Stimulated activated CD4-positive, alpha-beta T cell treated with anti-CD3 and anti-CD28 coated beads, Interleukin-2, amount 100 ng/mL, for 24 hours (primary cell): ENCODE measurements around the gene CDKL4.
"Not testable (repeated sequence)": the region's sequence is repeated elsewhere in the genome, so short reads cannot be mapped to it uniquely, and the experiment has no call there.

Experiments used
- DNase-seq, 2 donors: peaks; one replicate each; pipeline ENCODE4 v3.0.0-alpha.2; 2020

CDKL4 gene

GRCh38 chr2:39176997-39177396 lies 66.8 kb downstream of the CDKL4 start:
- DNase-seq: no peak

- no peak for DNase-seq
These were observed 68.6 kb downstream of the CDKL4 start for GRCh38 chr2:39175026-39175812.

DNA sequence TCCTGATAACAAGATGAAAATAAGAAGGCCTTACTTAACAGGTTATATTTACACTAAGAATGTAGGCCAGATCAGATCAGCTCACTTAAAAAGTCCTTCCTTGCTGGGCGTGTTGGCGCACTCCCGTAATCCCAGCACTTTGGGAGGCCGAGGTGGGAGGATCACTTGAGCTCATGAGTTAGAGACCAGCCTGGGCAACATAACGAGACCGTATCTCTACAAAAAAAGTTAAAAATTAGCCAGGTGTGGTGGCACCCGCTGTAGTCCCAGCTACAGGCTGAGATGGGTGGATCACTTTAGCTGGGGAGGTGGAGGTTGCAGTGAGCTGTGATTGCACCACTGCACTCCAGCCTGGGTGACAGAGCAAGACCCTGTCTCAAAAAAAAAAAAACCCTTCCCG lies 69.7 kb downstream of the CDKL4 start:
- no peak for DNase-seq

GRCh38 chr2:39172047-39172706 lies 71.6 kb downstream of the CDKL4 start:
- not testable (repeated sequence) for DNase-seq

- no peak for DNase-seq
These were observed 72.1 kb downstream of the CDKL4 start for GRCh38 chr2:39171621-39172020.

DNA sequence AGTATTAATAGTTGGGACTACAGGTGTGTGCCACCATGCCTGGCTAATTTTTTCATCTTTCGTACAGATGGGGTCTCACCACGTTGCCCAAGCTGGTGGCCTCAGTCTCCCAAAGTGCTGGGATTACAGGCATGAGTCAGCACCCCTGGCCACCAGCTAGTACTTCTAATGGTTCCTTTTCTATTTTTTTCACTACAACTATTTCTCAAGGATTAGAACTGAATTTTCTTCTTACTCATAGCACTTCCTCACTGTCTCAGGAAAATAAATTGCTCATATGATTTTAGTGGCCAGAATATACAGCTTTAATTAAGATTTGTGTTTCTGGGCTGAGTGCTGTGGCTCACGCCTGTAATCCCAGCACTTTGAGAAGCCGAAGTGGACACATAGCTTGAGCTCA lies 79.7 kb downstream of the CDKL4 start:
- no peak for DNase-seq

DNA sequence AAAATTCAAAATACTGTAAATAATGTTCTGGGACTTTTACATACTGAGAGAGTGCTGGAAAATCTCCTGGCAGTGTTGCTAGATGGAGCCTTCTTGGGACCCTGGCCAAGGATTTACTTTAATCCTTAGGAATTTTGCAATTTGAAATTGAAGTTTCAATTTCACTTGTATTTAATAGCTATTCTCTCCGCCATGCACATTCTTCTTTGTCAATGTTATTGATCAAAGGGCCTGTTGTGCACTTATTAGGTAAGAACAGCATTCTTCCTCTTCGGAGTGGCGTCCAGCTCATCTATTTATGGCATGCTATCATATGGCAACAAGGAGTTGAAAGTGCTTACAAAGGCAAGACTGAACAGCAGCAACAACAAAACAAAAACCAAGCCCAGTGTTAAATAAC lies 82.8 kb downstream of the CDKL4 start:
- no peak for DNase-seq

GRCh38 chr2:39159283-39159682 lies 84.5 kb downstream of the CDKL4 start:
- DNase-seq: no peak

- DNase-seq: no peak
These were observed 85.4 kb downstream of the CDKL4 start for GRCh38 chr2:39158351-39158750.

- no peak for DNase-seq
These were observed 86.9 kb downstream of the CDKL4 start for GRCh38 chr2:39156846-39157245.

- DNase-seq: no peak
These were observed 87.7 kb downstream of the CDKL4 start for GRCh38 chr2:39156107-39156506.

DNA sequence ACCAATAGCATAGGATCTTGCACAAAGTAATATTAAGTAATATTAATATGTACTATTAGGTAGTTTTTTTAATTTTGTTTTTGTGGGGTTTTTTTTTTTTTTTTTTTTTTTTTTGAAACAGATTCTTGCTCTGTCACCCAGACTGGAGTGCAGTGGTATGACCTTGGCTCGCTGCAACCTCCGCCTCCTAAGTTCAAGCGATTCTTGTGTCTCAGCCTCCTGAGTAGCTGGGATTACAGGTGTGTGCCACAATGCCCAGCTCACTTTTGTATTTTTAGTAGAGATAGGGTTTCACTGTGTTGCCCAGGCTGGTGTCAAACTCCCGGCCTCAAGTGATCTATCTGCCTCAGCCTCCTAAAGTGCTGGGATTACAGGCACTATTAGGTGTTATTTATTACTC lies 88.2 kb downstream of the CDKL4 start:
- not testable (repeated sequence) for DNase-seq

DNA sequence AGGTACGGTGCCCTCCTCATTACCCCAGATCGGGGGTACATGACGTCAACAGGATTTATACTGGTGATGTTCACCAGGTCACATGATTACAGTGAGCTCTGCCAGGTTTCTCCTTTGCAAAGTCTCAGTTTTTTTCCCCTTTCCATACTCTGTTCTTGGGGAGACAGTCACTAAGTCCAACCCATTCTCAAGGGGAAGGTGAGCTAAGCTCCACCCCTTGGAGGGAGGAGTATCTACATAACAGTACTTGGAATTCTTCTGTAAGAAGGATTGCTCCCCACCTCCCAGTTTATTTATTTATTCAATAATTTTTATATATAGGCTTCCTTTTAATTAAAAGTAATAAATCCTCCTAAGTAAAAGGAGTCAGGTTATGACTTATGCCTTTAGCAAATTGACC lies 88.8 kb downstream of the CDKL4 start:
- DNase-seq: no peak

DNA sequence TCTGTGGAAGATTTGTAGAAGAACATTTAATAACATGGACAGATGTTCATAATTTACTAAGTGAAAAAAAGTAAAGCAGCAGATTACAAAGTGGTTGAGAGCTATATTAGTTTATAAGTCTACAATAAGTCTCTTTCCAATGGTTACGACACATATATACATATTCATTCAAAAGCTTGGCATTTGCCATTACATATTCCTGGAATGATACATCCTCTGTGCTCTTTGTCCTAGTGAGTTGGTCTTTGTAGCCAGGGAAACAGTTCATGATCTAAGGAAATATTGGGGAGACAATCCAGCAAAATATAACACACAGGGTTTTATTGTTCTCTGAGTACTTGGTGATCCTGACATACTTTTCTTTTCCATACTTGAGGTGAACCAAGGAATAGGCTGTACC lies 90.5 kb downstream of the CDKL4 start:
- no peak for DNase-seq

GRCh38 chr2:39152504-39152903 lies 91.3 kb downstream of the CDKL4 start:
- DNase-seq: no peak

DNA sequence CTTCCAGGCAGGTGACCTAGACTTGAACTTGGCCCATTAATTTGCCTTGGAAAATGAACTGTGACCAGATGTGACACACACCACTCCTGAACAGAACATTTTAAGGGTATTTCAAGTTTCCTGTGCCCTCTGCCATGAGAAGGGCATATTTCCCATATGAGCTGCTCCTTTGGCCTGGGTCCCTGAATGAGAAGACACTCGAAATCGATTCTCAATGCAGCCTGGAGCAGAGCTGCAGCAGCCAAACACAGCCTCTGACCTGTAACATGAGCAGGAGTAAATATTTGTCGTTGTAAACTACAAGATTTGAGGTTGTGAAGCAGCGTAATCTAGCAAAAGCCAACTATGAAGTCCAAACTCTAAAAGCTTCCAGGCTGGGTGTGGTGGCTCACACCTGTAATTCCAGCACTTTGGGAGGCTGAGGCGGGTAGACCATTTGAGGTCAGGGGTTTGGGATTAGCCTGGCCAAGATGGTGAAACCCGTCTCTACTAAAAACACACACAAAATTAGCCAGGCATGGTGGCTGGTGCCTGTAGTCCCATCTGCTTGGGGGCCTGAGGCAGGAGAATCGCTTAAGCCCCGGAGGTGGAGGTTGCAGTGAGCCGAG lies 92.8 kb downstream of the CDKL4 start:
- no peak for DNase-seq

GRCh38 chr2:39150102-39150562 lies 93.6 kb downstream of the CDKL4 start:
- DNase-seq: no peak

- DNase-seq: no peak
These were observed 97.1 kb downstream of the CDKL4 start for GRCh38 chr2:39146630-39147029.

GRCh38 chr2:39145906-39146421 lies 97.8 kb downstream of the CDKL4 start:
- DNase-seq: no peak

GRCh38 chr2:39144416-39144815 lies 99.4 kb downstream of the CDKL4 start:
- no peak for DNase-seq

DNA sequence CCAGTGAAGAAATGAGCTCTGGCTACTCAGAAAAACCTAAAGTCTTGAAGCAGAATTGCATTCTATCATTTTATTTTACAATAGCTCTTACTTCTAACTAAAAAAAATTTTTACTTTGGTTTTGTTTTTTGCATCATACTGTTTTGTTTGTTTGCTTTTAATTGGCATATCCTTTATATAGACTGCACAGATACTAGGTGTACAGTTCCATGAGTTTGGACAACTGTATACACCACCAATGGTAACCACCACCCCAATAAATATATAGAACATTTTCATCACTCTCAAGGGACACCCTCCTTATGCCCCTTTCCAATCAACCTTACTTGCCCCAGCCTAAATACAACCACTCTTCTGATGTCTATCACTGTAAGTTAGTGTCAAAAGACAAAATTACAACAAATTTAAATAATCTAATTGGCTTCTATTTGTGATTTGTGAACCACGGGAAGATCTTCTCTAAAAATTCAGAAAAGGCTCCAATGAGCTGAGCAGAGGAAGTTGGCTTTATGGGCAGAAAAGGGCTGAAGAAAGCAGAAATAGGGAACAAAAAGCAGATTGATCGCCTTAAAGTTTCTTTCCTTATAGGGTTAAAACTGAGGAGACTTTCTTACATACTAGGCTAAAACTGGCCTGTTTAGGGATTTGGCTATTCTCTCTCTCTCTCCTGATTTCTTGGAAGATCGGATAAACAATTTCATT lies 100.7 kb downstream of the CDKL4 start:
- no peak for DNase-seq

DNA sequence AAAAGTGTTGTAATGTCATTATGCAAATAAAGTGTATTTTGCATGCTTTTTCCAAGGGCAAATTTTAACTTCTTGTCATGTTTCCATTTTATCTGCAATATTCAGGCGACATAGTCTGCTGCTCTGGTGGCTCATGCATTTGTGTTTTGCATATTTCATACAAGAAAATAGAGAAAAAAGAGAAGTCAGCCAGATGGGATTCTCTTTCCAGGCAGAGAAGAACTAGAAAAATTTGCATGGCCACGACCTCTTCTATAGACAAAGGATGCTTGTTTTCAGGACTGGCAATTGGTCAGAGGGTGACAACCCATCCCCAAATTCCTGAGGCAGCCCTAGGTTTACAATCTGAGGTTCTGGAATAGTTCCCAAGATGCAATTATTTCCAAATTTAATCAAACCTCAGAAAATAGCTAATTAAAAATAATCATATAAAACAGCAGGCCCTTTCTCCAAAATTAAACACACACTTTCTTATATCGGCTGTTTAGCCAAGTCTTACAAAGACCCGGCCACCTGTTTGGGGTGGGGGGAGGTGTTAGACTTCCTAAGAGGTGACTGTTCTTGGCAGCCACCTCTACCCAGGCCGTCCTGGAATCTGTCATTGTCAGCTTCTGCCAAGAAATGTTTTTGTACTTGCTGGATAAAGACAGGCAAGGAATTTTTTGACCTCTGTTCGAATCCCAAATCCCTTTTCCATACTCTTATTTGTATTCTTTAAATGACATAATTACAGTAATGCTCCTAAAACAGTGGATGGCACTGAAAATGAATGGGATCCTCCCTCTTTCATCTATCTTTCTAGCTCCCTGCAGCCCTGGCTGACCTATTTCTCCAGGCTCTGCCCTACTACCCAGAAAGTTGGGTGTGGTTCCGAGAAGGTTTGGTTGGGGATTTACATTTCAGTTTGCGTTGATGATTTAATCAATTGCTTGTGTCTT lies 102.2 kb downstream of the CDKL4 start:
- no peak for DNase-seq
